ENCODE data around the gene PHF20. TPM values are rescaled to one million over a fixed set of nuclear protein-coding genes. Genes with fewer than 3 reads are reported as not detected.

The PHF20 gene
- total and polyA plus RNA-seq, 2 of the 13 experiments (the other 11 are each of a cell fraction or from before 2014, with no cell fraction given): 22.8 to 34.1 TPM

DNA sequence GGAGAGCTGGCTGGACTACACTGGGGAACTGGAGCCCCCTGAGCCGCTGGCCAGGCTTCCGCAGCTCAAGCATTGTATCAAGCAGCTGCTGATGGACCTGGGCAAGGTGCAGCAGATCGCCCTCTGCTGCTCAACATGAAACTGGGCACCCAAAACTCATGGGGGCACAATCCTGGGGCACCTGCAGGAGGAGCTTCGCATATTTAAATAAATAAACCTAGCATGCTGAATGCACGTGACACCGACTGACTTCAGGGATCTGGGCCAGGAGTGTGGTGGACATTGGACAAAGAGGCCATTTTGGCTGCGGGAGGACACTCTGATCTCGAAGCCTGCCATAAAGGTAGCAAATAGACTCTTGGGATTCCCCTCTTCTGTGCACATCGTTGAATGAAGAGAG is 175.7 kb downstream of the PHF20 start (continued):
- no peak for TF ChIP-seq ATF2 (CRISPR knock-in tag; IDR thresholded peaks at IDR 0.05)
- TF ChIP-seq PPARG (CRISPR knock-in tag; conservative IDR thresholded peaks at IDR 0.05): no peak
- no peak for TF ChIP-seq ZNF256 (CRISPR knock-in tag; conservative IDR thresholded peaks at IDR 0.05)
- no peak for TF ChIP-seq NR2F1 (CRISPR knock-in tag; IDR thresholded peaks at IDR 0.05)
- TF ChIP-seq ZNF33A (CRISPR knock-in tag; IDR thresholded peaks at IDR 0.05; ENCODE audit: borderline replicate concordance): no peak
- TF ChIP-seq MED1 (CRISPR knock-in tag; IDR thresholded peaks at IDR 0.05): no peak
- TF ChIP-seq, protein P1, sequence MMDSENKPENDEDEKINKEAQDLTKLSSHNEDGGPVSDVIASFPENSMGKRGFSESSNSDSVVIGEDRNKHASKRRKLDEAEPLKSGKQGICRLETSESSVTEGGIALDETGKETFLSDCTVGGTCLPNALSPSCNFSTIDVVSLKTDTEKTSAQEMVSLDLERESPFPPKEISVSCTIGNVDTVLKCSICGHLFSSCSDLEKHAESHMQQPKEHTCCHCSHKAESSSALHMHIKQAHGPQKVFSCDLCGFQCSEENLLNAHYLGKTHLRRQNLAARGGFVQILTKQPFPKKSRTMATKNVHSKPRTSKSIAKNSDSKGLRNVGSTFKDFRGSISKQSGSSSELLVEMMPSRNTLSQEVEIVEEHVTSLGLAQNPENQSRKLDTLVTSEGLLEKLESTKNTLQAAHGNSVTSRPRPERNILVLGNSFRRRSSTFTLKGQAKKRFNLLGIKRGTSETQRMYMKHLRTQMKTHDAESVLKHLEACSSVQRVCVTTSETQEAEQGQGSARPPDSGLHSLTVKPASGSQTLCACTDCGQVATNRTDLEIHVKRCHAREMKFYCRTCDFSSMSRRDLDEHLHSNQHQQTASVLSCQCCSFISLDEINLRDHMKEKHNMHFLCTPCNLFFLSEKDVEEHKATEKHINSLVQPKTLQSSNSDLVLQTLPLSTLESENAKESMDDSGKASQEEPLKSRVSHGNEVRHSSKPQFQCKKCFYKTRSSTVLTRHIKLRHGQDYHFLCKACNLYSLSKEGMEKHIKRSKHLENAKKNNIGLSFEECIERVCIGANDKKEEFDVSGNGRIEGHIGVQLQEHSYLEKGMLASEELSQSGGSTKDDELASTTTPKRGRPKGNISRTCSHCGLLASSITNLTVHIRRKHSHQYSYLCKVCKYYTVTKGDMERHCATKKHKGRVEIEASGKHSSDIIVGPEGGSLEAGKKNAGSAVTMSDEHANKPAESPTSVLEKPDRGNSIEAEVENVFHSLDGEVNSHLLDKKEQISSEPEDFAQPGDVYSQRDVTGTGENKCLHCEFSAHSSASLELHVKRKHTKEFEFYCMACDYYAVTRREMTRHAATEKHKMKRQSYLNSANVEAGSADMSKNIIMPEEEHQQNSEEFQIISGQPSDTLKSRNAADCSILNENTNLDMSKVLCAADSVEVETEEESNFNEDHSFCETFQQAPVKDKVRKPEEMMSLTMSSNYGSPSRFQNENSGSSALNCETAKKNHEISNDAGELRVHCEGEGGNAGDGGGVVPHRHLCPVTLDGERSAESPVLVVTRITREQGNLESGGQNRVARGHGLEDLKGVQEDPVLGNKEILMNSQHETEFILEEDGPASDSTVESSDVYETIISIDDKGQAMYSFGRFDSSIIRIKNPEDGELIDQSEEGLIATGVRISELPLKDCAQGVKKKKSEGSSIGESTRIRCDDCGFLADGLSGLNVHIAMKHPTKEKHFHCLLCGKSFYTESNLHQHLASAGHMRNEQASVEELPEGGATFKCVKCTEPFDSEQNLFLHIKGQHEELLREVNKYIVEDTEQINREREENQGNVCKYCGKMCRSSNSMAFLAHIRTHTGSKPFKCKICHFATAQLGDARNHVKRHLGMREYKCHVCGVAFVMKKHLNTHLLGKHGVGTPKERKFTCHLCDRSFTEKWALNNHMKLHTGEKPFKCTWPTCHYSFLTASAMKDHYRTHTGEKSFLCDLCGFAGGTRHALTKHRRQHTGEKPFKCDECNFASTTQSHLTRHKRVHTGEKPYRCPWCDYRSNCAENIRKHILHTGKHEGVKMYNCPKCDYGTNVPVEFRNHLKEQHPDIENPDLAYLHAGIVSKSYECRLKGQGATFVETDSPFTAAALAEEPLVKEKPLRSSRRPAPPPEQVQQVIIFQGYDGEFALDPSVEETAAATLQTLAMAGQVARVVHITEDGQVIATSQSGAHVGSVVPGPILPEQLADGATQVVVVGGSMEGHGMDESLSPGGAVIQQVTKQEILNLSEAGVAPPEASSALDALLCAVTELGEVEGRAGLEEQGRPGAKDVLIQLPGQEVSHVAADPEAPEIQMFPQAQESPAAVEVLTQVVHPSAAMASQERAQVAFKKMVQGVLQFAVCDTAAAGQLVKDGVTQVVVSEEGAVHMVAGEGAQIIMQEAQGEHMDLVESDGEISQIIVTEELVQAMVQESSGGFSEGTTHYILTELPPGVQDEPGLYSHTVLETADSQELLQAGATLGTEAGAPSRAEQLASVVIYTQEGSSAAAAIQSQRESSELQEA (CRISPR knock-in tag; IDR thresholded peaks at IDR 0.05; ENCODE audit: not compliant biosample characterization): no peak
- no peak; the same call in 1 of the 2 replicates for TF ChIP-seq TMF1 (CRISPR knock-in tag; IDR thresholded peaks at IDR 0.05; ENCODE audit: low read depth)
- TF ChIP-seq, protein P2, sequence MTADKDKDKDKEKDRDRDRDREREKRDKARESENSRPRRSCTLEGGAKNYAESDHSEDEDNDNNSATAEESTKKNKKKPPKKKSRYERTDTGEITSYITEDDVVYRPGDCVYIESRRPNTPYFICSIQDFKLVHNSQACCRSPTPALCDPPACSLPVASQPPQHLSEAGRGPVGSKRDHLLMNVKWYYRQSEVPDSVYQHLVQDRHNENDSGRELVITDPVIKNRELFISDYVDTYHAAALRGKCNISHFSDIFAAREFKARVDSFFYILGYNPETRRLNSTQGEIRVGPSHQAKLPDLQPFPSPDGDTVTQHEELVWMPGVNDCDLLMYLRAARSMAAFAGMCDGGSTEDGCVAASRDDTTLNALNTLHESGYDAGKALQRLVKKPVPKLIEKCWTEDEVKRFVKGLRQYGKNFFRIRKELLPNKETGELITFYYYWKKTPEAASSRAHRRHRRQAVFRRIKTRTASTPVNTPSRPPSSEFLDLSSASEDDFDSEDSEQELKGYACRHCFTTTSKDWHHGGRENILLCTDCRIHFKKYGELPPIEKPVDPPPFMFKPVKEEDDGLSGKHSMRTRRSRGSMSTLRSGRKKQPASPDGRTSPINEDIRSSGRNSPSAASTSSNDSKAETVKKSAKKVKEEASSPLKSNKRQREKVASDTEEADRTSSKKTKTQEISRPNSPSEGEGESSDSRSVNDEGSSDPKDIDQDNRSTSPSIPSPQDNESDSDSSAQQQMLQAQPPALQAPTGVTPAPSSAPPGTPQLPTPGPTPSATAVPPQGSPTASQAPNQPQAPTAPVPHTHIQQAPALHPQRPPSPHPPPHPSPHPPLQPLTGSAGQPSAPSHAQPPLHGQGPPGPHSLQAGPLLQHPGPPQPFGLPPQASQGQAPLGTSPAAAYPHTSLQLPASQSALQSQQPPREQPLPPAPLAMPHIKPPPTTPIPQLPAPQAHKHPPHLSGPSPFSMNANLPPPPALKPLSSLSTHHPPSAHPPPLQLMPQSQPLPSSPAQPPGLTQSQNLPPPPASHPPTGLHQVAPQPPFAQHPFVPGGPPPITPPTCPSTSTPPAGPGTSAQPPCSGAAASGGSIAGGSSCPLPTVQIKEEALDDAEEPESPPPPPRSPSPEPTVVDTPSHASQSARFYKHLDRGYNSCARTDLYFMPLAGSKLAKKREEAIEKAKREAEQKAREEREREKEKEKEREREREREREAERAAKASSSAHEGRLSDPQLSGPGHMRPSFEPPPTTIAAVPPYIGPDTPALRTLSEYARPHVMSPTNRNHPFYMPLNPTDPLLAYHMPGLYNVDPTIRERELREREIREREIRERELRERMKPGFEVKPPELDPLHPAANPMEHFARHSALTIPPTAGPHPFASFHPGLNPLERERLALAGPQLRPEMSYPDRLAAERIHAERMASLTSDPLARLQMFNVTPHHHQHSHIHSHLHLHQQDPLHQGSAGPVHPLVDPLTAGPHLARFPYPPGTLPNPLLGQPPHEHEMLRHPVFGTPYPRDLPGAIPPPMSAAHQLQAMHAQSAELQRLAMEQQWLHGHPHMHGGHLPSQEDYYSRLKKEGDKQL (CRISPR knock-in tag; IDR thresholded peaks at IDR 0.05; ENCODE audit: low read depth): no peak
- TF ChIP-seq, protein P3, sequence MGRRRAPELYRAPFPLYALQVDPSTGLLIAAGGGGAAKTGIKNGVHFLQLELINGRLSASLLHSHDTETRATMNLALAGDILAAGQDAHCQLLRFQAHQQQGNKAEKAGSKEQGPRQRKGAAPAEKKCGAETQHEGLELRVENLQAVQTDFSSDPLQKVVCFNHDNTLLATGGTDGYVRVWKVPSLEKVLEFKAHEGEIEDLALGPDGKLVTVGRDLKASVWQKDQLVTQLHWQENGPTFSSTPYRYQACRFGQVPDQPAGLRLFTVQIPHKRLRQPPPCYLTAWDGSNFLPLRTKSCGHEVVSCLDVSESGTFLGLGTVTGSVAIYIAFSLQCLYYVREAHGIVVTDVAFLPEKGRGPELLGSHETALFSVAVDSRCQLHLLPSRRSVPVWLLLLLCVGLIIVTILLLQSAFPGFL (CRISPR knock-in tag; IDR thresholded peaks at IDR 0.05): no peak
- TF ChIP-seq ZMAT5 (CRISPR knock-in tag; IDR thresholded peaks at IDR 0.05; ENCODE audit: borderline replicate concordance, low read depth): no peak
- no peak for TF ChIP-seq MXD3 (CRISPR knock-in tag; IDR thresholded peaks at IDR 0.05)
